Tibial nerve (tissue), 4 donors: ENCODE results near the gene C1orf35.

Experiments
- EP300 ChIP-seq, 2 donors: sonication (generic); formaldehyde crosslinking; IDR thresholded peaks; one replicate each; pipeline ENCODE4 v1.6.1; 2017; ENCODE audit warnings: antibody characterized with exemption in 2 of 2, mild to moderate bottlenecking in 1 of 2
- TF ChIP-seq, protein P1 (sequence below), 5 experiments: fragments of 200-600 bp in 3 of 5; fragments of 450-650 bp in 2 of 5; sonication (generic) in 3 of 5; IDR thresholded peaks; one replicate each; pipeline ENCODE4 v1.5.1; 2016 to 2019; ENCODE audit warnings: antibody characterized with exemption in 5 of 5, mild to moderate bottlenecking in 3 of 5, moderate library complexity in 2 of 5

DNA sequence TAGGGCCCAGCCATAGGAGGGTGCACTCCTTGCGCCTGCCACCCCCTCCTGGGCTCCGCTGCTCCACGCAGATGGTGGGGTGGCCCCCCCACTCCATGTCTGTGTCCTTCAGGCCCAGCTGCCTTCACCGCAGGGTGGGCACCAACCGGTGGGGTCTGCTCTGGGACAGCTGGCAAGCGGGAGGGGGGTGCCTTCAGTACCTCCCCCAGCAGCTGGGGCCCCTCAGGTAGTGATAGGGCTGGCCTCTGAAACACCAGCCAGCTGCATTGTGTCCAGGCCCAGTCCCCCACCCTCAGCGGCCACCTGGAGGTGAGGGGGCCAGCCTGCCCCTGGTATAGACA, 47.0 kb upstream of the C1orf35 start:
- TF ChIP-seq, protein P1, sequence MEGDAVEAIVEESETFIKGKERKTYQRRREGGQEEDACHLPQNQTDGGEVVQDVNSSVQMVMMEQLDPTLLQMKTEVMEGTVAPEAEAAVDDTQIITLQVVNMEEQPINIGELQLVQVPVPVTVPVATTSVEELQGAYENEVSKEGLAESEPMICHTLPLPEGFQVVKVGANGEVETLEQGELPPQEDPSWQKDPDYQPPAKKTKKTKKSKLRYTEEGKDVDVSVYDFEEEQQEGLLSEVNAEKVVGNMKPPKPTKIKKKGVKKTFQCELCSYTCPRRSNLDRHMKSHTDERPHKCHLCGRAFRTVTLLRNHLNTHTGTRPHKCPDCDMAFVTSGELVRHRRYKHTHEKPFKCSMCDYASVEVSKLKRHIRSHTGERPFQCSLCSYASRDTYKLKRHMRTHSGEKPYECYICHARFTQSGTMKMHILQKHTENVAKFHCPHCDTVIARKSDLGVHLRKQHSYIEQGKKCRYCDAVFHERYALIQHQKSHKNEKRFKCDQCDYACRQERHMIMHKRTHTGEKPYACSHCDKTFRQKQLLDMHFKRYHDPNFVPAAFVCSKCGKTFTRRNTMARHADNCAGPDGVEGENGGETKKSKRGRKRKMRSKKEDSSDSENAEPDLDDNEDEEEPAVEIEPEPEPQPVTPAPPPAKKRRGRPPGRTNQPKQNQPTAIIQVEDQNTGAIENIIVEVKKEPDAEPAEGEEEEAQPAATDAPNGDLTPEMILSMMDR (IDR thresholded peaks at IDR 0.05): no peak
- no peak for TF ChIP-seq EP300 (IDR thresholded peaks at IDR 0.05)
